PFSK-1 (cell line): ENCODE data around the gene LINGO3.

Source experiments
- FOXP2 ChIP-seq: optimal IDR thresholded peaks from 2 replicates; pipeline ENCODE3; 2011; ENCODE audit warnings: borderline replicate concordance, control low read depth, inconsistent platforms; ENCODE audit not compliant: insufficient read depth; ENCODE audit errors: extremely low read length, extremely low read depth
- POLR2AphosphoS5 ChIP-seq: IDR thresholded peaks from 2 replicates; pipeline ENCODE4 v1.6.1; 2012; ENCODE audit warnings: low read depth, mild to moderate bottlenecking, control low read depth, low read length, moderate library complexity
- SIN3A ChIP-seq: IDR thresholded peaks from 2 replicates; pipeline ENCODE4 v1.6.1; 2012; ENCODE audit warnings: mild to moderate bottlenecking, low read length, moderate library complexity, borderline replicate concordance; ENCODE audit not compliant: insufficient read depth
- TAF1 ChIP-seq: IDR thresholded peaks from 2 replicates; pipeline ENCODE4 v1.6.1; 2012; ENCODE audit warnings: low read length, control low read depth, borderline replicate concordance; ENCODE audit not compliant: insufficient read depth
- TF ChIP-seq, protein P1 (sequence below), 2 experiments: IDR thresholded peaks; 2 replicates each; pipeline versions ENCODE4 v1.6.1 to v1.8.0; 2011 to 2012; ENCODE audit warnings: low read depth in 2 of 2, low read length in 2 of 2, control low read depth in 1 of 2, inconsistent platforms in 1 of 2, mild to moderate bottlenecking in 1 of 2, moderate library complexity in 1 of 2; ENCODE audit not compliant: insufficient read depth in 1 of 2

Gene LINGO3

DNA sequence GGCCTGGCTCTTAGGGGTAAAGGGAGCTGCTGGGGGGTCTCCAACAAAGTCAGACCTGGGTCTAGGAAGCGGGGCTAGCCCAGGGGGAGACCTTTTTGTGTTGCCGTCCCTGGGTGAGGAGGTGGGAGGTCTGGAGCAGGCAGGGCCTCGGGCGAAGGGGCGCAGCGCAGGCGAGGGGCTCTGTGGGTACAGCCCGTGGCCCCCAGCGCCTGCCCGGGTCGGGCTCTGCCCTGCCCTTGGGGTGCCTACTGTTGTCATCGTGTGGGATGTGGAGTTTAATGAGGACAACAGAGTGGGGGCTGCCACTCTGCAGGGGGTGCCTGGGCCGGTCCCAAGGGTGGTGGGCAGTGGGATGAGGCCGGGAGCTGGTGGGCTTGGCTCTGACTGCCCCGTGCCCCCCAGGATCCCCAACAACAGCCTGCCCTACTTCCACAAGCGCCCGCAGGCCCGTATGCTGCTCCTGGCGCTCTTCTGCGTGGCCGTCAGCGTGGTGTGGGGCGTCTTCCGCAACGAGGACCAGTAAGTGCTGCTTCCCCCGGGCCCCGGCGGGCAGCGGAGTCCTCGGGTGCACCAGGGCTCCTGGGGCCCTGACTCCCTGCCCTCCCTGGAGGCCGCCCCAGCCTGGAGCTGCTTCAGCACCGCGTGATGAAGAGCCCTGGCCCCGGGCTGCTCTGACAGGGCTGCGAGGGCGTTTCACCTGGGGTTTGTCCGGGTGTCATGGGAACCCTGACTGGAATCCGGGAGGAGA is 32.7 kb upstream of the LINGO3 start:
- TF ChIP-seq FOXP2 (no peak), POLR2AphosphoS5 (no peak), TAF1 (no peak), SIN3A (no peak)
- TF ChIP-seq, protein P1, sequence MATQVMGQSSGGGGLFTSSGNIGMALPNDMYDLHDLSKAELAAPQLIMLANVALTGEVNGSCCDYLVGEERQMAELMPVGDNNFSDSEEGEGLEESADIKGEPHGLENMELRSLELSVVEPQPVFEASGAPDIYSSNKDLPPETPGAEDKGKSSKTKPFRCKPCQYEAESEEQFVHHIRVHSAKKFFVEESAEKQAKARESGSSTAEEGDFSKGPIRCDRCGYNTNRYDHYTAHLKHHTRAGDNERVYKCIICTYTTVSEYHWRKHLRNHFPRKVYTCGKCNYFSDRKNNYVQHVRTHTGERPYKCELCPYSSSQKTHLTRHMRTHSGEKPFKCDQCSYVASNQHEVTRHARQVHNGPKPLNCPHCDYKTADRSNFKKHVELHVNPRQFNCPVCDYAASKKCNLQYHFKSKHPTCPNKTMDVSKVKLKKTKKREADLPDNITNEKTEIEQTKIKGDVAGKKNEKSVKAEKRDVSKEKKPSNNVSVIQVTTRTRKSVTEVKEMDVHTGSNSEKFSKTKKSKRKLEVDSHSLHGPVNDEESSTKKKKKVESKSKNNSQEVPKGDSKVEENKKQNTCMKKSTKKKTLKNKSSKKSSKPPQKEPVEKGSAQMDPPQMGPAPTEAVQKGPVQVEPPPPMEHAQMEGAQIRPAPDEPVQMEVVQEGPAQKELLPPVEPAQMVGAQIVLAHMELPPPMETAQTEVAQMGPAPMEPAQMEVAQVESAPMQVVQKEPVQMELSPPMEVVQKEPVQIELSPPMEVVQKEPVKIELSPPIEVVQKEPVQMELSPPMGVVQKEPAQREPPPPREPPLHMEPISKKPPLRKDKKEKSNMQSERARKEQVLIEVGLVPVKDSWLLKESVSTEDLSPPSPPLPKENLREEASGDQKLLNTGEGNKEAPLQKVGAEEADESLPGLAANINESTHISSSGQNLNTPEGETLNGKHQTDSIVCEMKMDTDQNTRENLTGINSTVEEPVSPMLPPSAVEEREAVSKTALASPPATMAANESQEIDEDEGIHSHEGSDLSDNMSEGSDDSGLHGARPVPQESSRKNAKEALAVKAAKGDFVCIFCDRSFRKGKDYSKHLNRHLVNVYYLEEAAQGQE (IDR thresholded peaks at IDR 0.05; ENCODE audit: insufficient read depth in 1 of 2, low read depth in 2 of 2, low read length in 2 of 2) = no peak

DNA sequence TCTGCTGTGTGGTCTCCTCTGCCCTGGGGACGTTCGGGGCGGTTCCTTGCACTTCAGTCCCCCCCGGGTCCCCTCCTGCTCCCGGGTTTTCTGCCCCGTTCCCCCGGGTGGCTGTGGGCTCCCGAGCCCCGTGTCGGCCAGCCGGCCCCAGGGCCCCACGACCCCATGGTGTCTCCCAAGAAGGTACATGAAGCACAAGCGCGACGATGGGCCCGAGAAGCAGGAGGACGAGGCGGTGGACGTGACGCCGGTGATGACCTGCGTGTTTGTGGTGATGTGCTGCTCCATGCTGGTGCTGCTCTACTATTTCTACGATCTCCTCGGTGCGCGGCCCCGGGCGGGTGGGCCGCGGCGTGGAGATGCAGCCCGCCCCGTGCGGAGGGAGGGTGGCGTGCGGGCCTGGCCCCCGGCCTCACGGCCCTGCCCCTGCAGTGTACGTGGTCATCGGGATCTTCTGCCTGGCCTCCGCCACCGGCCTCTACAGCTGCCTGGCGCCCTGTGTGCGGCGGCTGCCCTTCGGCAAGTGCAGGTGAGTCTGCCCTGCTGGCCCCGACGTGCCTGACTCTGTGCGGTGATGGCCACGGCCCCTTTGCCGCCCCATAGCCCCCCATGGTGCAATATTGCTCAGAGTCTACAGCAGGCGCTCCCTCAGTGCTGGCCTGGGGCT is 31.8 kb upstream of the LINGO3 start:
- no peak for TF ChIP-seq FOXP2
- TF ChIP-seq, protein P1 (IDR thresholded peaks at IDR 0.05; ENCODE audit: insufficient read depth in 1 of 2, low read depth in 2 of 2, low read length in 2 of 2) = no peak
- TF ChIP-seq TAF1 = no peak
- no peak for TF ChIP-seq POLR2AphosphoS5
- TF ChIP-seq SIN3A = no peak

DNA sequence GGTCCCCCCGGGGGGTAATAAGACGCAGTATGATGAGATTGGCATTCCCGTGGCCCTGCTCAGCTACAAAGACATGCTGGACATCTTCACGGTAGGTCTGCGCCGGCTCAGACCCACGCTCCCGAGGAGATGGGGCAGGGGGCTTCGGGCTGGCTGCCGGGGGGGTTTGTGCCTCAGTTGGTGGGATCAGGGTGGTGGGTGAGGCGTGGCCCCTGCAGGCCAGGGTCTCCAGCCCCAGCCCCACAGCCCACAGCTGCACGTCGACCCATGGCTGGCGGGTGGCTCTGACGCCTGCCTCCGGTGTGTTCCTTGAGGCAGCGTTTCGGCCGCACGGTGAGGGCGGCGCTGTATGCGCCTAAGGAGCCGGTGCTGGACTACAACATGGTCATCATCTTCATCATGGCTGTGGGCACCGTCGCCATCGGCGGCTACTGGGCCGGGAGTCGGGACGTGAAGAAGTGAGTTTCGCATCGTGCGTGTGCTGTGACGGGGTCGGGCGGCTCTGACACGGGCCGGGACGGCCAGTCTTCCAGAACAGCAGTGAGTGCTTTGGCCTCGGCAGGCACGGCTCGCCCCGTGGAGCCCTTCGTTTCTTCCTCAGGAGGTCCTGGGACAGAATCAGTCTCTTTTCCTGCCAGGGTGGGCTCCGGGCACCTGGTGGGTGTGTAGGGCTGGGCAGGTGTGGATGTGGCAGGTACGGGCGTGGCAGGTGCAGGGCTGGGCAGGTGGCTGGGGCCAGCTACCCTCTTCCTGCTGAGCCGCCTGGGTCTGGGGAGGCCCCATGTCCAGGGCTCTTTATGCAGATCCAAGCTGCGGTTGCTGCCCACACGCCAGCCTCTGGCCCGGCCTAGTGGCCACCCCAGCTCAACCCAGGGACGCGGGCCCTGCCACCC is 31.0 kb upstream of the LINGO3 start:
- TF ChIP-seq FOXP2 = no peak
- no peak for TF ChIP-seq SIN3A
- TF ChIP-seq TAF1 = no peak
- TF ChIP-seq, protein P1 (IDR thresholded peaks at IDR 0.05; ENCODE audit: insufficient read depth in 1 of 2, low read depth in 2 of 2, low read length in 2 of 2) = no peak
- no peak for TF ChIP-seq POLR2AphosphoS5

DNA sequence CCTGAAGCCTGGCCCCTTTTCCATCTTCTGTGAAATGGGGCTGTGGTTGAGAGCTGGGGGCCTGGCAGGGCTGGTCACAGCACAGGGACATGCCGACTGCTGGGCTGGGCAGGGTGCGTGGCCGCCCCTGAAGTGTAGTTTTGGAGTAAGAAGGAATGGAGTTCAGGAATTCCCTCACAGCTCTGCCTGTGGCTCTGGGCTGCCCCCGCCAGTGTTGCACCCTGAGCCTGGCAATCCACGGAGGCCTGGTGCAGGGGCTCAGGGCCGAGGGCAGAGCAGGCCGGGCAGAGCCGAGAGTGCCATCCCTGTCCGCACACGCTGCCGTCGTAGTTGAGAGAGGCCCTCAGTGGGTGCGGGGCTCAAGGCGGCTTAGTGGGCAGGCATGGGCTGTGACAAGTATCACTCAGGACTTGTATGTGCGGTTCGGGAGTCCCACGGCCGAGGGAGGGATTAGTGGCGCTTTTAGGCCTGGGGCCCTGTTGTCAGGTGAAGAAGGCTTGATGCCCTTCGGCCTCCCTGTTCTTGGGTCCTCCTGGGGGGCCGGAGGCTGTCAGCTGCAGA is 30.2 kb upstream of the LINGO3 start:
- no peak for TF ChIP-seq TAF1
- TF ChIP-seq POLR2AphosphoS5 = no peak
- TF ChIP-seq, protein P1 (IDR thresholded peaks at IDR 0.05; ENCODE audit: insufficient read depth in 1 of 2, low read depth in 2 of 2, low read length in 2 of 2) = no peak
- no peak for TF ChIP-seq SIN3A
